ENCODE data around the gene PTPN23. TPM values are rescaled to one million over a fixed set of nuclear protein-coding genes. Genes with fewer than 3 reads are reported as not detected.

The PTPN23 gene
- total and polyA plus RNA-seq, 2 of the 8 experiments (the other 6 are each of a cell fraction or from before 2014, with no cell fraction given): 2.9 to 46.7 TPM

GRCh38 chr3:47430606-47431005 lies 49.8 kb downstream of the PTPN23 start:
- no peak overlapping the region for H4K91ac ChIP-seq (replicated peaks; ENCODE audit: insufficient read length, low read length)
- H3K23ac ChIP-seq (ENCODE audit: insufficient read length): no peak overlapping the region
- H3K4me2 ChIP-seq (ENCODE audit: insufficient read depth in 1 of 2, low read depth in 2 of 2, low read length in 2 of 2): no peak overlapping the region
- H3K4ac ChIP-seq (replicated peaks; ENCODE audit: insufficient read length, low read depth, low read length): no peak overlapping the region
- no peak overlapping the region for H2BK120ac ChIP-seq (replicated peaks; ENCODE audit: low read depth, low read length)
- no peaks in the 10 kb centered on the region for H3K79me2 ChIP-seq (ENCODE audit: control insufficient read depth in 1 of 2, insufficient read depth in 2 of 2, low read length in 2 of 2)
- H3K14ac ChIP-seq (ENCODE audit: insufficient read length): no peak overlapping the region
- no peak overlapping the region for H2BK15ac ChIP-seq (ENCODE audit: low read length)
- no peak overlapping the region for H2AK5ac ChIP-seq (ENCODE audit: low read depth, low read length)
- H3K79me1 ChIP-seq (ENCODE audit: low read depth, low read length): 0 out of 2 replicates have a peak, but pooled peaks cover 2% of the 10 kb centered on the region
- H3K4me1 ChIP-seq (replicated peaks in 1 of 4; ENCODE audit: control insufficient read depth in 3 of 4, insufficient read depth in 4 of 4, low read length in 3 of 4): peaks cover 0 to 3% (median 0%) of the 10 kb centered on the region in 4 experiments; a peak in 1 of 7 replicates
- H4K20me1 ChIP-seq (replicated peaks in 1 of 2; ENCODE audit: control insufficient read depth in 1 of 2, insufficient read depth in 2 of 2, low read length in 2 of 2): peaks cover 3 to 8% of the 10 kb centered on the region in 2 experiments
- no peak overlapping the region for H3K56ac ChIP-seq (replicated peaks; ENCODE audit: insufficient read length, low read depth, low read length)
- ChIA-PET POLR2A (ENCODE audit: partially characterized antibody) (interaction anchor here (1.1 kb wide), 1 partner anchor 8 kb away, joined by 3 read pairs; no protein-coding TSS in a partner anchor), CTCF (ENCODE audit: partially characterized antibody) (interaction anchor here (0.7 to 8.5 kb wide), 2 partner anchors 8 to 10 kb away, joined by 6 to 66 read pairs; no protein-coding TSS in a partner anchor)
- H2AFZ ChIP-seq (ENCODE audit: low read length): no peak overlapping the region
- H3K9ac ChIP-seq (replicated peaks in 1 of 4; ENCODE audit: extremely low read depth in 1 of 4, low read depth in 3 of 4, low read length in 3 of 4): peak overlapping the region in 1 of 4 experiments; percentile 0; a peak in 1 of 7 replicates
- peaks cover 8 to 39% (median 29%) of the 10 kb centered on the region in 4 experiments; a peak in 7 of 8 replicates for H3K36me3 ChIP-seq (ENCODE audit: control insufficient read depth in 2 of 4, insufficient read depth in 4 of 4, low read length in 3 of 4)
- no peak overlapping the region for H4K5ac ChIP-seq (ENCODE audit: insufficient read length, low read depth, low read length)
- FAIRE-seq: no peak
- H4K8ac ChIP-seq (ENCODE audit: extremely low read depth, insufficient read depth, low read length): no peak overlapping the region
- H3K18ac ChIP-seq (ENCODE audit: extremely low read depth, low read length): no peak overlapping the region
- no peak overlapping the region for H2BK5ac ChIP-seq (ENCODE audit: low read depth, low read length)
- no peak overlapping the region for H2BK20ac ChIP-seq (ENCODE audit: low read length)
- no peaks in the 10 kb centered on the region for H3K23me2 ChIP-seq (ENCODE audit: low read depth, low read length)
- H3K9me3 ChIP-seq (ENCODE audit: insufficient read depth in 2 of 2, low read depth in 1 of 2, low read length in 1 of 2): no peaks in the 10 kb centered on the region
- no peak for DNase-seq (ENCODE audit: low read depth in 1 of 2, low spot score in 2 of 2)
- 94% methylated on average over 7 of the region's 7 CpGs; no CpG with 5 or more reads in 1 of the 2 experiments for WGBS, 2 experiments (ENCODE audit: extremely low coverage in 1 of 2, insufficient coverage in 1 of 2, insufficient read length in 1 of 2, insufficient replicate concordance in 2 of 2, low coverage in 1 of 2, low lambda C conversion rate in 2 of 2, missing lambda C conversion rate in 1 of 2)
- no peak overlapping the region for H3K27ac ChIP-seq (ENCODE audit: low read depth, low read length)
- H3K27me3 ChIP-seq (replicated peaks in 1 of 4; ENCODE audit: control insufficient read depth in 3 of 4, extremely low read depth in 1 of 4, insufficient read depth in 3 of 4, low read length in 3 of 4): no peaks in the 10 kb centered on the region
- no peak overlapping the region for H2BK12ac ChIP-seq (ENCODE audit: low read depth, low read length)
- no peak overlapping the region for H3K4me3 ChIP-seq (ENCODE audit: extremely low read depth in 1 of 4, insufficient read depth in 2 of 4, low read depth in 3 of 4, low read length in 4 of 4)
- no peak for TF ChIP-seq GABPA (IDR thresholded peaks at IDR 0.05; ENCODE audit: borderline replicate concordance, insufficient read depth, low read length)
- TF ChIP-seq CBX5 (IDR thresholded peaks at IDR 0.05; ENCODE audit: low read depth, low read length): no peak
- no peak for TF ChIP-seq CBX8 (IDR thresholded peaks at IDR 0.05; ENCODE audit: borderline replicate concordance, low read depth, low read length)
- no peak for TF ChIP-seq TCF12 (IDR thresholded peaks at IDR 0.05; ENCODE audit: low read depth, low read length)
- no peak for TF ChIP-seq RFX5 (IDR thresholded peaks at IDR 0.05; ENCODE audit: borderline replicate concordance, low read depth, low read length)
- TF ChIP-seq MAX (IDR thresholded peaks at IDR 0.05): no peak
- TF ChIP-seq JUN (IDR thresholded peaks at IDR 0.05; ENCODE audit: low read depth, low read length): no peak
- TF ChIP-seq TAF1 (IDR thresholded peaks at IDR 0.05; ENCODE audit: low read depth, low read length): no peak
- no peak for TF ChIP-seq FOSL1 (IDR thresholded peaks at IDR 0.05; ENCODE audit: insufficient read depth, low read depth, low read length)
- TF ChIP-seq KDM1A (IDR thresholded peaks at IDR 0.05; ENCODE audit: borderline replicate concordance, low read length): no peak
- TF ChIP-seq EZH2 (IDR thresholded peaks at IDR 0.05; ENCODE audit: low read depth, low read length, severe bottlenecking): no peak
- no peak for TF ChIP-seq TBP (IDR thresholded peaks at IDR 0.05; ENCODE audit: low read depth, low read length)
- no peak for TF ChIP-seq GTF2F1 (IDR thresholded peaks at IDR 0.05; ENCODE audit: borderline replicate concordance, low read depth, low read length)
- no peak for TF ChIP-seq EGR1 (IDR thresholded peaks at IDR 0.05; ENCODE audit: borderline replicate concordance, low read depth, low read length)
